DND-41 (cell line): ENCODE measurements around the gene CYP4B1.

ENCODE experiments used
- CTCF ChIP-seq: IDR thresholded peaks from 2 replicates; pipeline ENCODE4 v1.5.1; 2012; ENCODE audit warnings: borderline replicate concordance, low read length, moderate library complexity, mild to moderate bottlenecking; ENCODE audit not compliant: poor library complexity, severe bottlenecking; ENCODE audit errors: extremely low read depth
- EZH2 ChIP-seq: IDR thresholded peaks from 3 replicates; pipeline ENCODE4 v1.6.1; 2012; ENCODE audit warnings: borderline replicate concordance, low read depth, mild to moderate bottlenecking, moderate library complexity, low read length, inconsistent platforms; ENCODE audit not compliant: severe bottlenecking

GRCh38 chr1:46818591-46818990 is 19.7 kb downstream of the CYP4B1 start:
- TF ChIP-seq CTCF (no peak), EZH2 (no peak)
